ENCODE results near the gene CAMTA1.

CAMTA1 gene

DNA sequence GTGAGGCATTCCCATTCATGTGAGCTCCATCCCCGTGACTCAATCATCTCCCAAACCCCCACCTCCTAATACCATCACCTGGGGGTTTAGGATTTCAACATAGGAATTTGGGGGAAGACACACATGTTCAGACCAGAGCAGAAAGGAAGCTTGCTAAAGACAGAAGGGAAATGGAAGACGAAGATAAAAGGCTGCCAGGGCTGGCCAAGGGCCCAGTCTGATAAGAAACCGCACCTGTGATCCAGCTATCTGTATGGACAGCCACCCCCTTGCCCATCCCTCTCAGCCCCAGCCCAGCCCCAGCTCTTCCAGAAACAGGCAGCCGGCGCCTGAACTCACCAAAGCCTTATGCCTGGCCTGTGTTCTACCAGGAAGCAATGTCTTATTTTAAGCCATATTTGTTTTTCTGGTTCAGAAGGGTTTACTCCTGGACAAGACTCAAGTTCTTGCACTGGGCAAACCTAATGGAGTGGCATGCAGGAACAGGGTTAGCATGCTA, 787.4 kb downstream of the CAMTA1 start:
- DNase-seq = no peak

DNA sequence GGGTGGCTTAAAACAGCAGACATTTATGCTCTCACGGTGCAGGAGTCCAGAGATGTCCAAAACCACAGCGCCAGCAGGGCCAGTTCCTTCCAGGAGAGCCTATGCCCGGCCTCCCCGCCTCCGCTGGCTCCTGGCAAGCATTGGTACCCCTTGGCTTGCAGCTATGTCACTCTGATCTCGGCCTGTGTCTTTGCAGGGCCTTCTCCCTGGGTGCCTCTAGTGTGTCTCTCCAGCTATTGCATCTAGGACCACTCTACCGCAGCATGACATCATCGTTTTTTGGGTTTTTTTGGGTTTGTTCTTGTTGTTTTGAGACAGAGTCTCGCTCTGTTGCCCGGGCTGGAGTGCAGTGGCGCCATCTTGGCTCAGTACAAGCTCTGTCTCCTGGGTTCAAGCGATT, 788.2 kb downstream of the CAMTA1 start:
- no peak for DNase-seq

DNA sequence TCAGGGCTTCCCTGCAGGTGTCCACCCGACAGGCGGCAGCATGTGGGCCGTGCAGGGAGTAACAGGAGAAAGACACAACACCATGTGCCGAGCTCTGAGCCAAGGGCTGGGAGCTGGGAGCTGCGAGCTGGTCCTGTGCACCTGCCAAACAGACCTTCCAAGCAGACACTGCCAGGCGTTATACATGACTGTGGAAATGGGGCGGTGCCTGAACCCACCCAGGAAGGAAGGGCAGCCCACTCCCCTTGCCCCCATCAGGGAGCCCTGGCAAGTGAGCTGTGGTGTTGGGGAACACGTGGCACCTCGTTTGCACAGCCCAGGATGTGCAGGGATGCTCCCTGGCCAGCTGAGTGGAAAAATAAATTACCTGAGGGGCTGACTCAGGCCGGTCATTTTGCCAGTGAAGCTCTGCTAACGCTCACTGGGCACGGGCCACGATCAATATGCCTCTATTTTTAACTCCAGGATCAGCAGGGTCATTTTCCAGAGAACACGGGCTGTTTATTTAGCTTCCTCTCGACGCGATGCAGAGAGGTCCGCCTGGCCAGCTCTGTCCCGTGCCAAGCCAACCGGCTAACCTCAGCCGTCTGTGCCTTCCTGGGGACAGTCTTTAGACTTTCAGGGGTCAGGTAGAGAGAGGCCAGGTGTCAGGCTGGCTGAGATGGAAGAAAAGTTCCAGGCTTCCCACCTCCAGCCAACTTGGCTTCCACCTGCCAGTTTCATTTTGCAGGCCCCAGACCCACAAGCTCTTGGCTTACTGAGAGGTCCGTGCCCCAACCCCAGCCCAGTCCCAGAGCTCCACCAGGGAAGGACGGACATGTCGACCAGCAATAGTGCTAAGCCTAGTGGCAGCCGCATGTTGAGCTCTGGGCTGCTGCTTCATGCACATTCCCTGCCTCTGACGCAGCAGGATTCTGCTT, 789.1 kb downstream of the CAMTA1 start:
- DNase-seq = no peak

DNA sequence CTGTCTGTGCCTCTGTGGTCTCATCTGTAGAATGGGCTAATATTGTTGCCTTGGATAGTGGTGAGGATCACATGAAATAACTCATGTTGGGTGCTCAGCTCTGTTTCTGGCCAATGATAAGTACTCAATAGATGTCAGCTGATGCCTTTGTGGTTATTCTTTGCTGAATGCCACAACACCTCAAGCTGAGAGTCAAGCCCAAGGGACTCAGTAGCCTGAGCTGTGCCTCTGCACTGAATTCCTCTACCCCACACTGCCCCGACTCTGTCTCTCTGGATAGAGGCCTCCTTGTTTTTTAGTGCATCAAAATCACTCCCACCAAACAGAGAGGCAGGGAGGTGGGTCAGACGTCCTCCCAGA, 789.8 kb downstream of the CAMTA1 start:
- no peak for DNase-seq

DNA sequence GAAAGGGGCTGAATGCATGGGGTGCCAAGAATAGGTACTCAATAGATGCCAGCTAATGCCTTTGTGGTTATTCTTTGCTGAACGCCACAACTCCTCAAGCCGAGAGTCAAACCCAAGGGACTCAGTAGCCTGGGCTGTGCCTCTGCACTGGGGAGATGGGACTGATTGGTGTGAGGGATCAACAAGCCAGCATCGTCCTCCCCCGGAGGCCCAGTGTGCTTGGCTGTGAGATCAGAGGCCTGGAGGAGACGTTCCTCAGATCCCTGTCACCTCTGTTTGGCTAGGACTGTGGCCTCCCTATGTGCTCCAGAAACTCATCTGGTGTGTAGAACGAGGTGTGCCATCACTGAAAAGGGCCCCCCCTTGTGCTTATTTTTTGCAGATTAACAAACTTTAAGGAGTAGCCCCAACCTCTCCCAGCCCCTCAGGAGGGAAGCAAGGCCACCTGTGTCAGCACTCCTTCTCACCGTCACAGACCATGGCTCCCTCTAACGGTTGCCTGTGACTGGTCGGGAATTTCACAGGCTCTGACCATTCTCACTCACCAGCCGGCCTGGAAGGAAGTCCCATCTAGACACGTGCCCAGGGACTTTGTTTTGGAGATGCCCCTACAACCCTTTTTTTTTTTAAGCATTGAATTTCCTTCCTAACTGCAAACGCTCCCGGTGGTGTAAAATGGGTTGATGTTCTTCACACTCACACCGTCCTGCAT, 791.8 kb downstream of the CAMTA1 start:
- DNase-seq = no peak

- no peak for DNase-seq
Observed at GRCh38 chr1:7578206-7578605, 793.0 kb downstream of the CAMTA1 start.

GRCh38 chr1:7579016-7579415, 793.8 kb downstream of the CAMTA1 start:
- no peak for DNase-seq

GRCh38 chr1:7579831-7580804, 794.9 kb downstream of the CAMTA1 start:
- no peak for DNase-seq

DNA sequence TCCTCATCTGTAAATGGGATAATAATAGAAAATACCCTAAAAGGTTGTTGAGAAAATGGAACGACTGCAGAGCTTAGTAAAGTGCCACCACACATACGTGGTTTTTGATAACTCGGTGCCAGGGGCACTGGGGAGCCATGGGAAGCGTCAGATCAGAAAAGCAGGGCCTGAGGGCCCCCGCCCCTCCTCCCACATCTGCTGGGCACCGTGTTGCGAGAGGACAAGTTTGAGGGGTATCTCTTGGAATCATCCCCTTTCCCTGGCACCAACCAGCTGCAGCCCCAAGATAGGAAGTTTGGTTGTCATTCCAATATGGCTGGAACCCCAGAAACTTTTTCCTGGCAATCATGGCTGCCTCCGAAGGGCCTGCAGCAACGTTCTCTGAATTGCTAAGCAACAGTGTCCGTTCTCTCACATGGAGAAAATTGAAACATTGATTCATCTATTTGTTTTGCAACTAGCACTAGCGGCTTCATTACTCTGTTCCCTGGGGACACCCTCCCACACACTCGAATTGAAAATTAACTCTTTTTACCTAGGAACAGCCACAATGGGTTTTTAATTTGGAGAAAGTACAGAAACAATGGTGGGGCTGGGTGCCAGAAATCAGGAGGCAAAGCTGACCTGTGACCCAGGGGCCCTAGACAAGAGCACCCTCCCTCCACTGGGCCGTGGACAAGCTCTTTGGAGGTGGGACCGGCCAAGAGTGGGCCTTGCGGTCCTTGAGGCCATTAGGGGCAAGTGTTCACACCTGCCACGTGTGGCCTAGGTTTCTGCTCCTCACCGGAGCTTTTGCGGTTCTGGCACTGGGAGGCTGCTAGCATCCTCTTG, 795.9 kb downstream of the CAMTA1 start:
- DNase-seq = no peak

DNA sequence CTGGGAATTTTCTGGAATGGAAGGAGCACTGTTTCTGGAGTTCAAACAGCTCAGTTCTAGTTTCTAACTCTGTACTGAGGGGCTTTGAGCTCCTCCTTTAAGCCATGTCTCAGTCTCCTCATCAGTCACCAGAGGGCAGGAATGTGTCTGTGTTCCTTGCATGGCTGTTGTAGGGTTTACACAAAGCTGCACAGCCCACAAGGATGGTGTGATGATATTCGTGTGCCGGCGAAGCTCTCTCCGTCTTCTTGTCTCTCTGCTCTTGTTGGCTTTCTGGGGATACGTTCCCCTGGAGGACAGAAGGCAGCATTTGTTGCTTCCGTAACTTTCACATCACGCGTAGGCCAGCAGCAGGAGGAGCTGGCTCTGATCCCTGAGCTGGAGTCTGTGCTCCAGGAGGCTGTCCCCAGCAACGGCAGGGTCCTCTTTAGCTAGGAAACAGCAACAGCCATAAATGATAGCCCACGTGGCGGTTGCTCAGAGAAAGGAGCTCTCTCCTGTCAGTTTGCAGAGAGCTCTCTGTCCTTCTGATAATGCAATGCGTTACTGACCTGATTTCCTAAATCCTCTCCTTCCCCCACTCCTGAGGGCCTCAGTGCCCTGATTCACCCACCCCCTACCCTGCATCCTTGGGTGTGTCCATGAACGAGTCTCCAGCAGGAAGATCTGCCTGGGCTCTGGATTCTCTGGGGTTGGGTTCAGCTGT, 796.7 kb downstream of the CAMTA1 start:
- no peak for DNase-seq

GRCh38 chr1:7582460-7582972, 797.3 kb downstream of the CAMTA1 start:
- DNase-seq = no peak

- DNase-seq = no peak
Observed at GRCh38 chr1:7583291-7584096, 798.2 kb downstream of the CAMTA1 start.

DNA sequence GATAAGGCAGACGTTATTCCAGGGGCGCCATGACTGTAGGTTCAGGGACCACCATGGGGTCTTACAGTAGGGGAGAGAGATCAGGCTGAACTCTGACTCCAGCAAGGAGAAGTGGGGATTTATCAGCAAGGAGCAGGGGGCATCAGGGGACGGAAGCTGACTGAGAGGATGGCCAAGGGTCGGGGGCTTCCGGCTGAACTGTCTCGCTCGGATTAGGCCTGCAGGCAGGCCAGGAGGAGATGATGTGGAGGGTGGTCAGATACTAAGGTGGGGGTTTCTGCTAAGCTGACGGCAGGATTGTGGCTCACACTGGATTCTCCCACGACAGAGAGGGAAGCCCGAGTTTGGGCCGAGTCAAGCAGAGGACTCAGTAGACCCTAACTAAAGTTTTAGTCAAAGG, 798.9 kb downstream of the CAMTA1 start:
- no peak for DNase-seq

- no peak for DNase-seq
Observed at GRCh38 chr1:7584643-7585042, 799.4 kb downstream of the CAMTA1 start.

- DNase-seq = no peak
Observed at GRCh38 chr1:7585216-7585907, 800.1 kb downstream of the CAMTA1 start.

GRCh38 chr1:7586031-7586941, 801.0 kb downstream of the CAMTA1 start:
- DNase-seq = no peak

GRCh38 chr1:7587108-7587772, 802.0 kb downstream of the CAMTA1 start:
- no peak for DNase-seq
